Pulmonary artery endothelial cell (primary cell): ENCODE data around the gene MS4A6E. TPM values are rescaled to one million over a fixed set of nuclear protein-coding genes. Genes with fewer than 3 reads are reported as not detected.
"Not testable (repeated sequence)": the region's sequence is repeated elsewhere in the genome, so short reads cannot be mapped to it uniquely, and the experiment has no call there.

Experiments used
- DNase-seq: peaks from one replicate; pipeline ENCODE4 v3.0.0-alpha.2; 2011; ENCODE audit warnings: low read depth, low spot score
- total RNA-seq: library from RNA; depleted of rRNA; stranded (reverse); fragments of >200 nt; gene quantifications from 2 replicates; pipeline ENCODE4 v1.2.3, GENCODE V29; 2014

Gene MS4A6E
- total RNA-seq, 1 donor from 2014 or later, result not detected

DNA sequence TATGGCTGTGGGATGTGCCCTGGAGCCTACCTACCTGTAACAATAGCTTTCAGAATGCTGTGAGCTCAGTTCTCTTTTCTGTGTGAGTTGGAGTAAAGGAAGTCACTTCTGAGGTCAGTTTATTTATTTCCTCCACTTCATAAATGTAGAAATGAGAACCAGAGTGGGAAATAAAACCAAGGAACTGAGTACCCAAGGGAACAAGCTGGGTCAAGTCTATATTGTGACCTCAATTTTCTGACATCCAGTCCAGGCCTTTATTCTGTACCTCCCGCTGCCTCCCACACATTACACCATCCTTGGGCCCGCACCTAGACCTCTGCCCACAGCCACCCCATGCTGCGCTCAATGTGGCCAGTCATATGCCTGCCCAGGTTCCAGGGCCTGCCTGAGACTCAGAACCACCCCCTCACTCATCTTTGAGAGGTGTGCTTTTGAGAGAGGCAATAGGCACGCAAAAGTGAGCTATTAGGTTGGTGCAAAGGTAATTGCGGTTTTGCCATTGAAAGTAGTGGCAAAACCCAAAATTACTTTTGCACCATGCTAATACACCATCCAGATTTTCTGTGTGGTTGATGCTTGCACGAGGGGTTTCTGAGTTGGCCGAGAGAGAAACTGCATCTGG lies 9.8 kb downstream of the MS4A6E start:
- no peak for DNase-seq

DNA sequence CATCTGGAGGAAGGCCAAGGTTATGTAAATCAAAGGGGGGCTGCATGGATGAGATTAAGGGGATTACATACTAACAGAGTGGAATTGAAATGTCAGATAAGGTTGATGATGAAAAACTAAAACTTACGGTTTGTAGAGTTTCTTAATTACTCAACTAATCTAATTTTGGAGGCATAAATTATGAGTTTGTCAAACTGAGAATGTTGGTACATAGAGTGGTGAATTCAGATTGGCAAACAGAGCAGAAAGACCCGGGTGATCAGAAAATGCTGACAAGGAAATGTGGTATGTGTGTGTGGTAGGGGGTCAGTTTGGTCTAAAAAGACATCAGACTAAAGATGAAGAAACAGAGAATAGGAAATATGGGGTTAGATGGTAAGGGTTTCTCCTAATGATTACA lies 11.0 kb downstream of the MS4A6E start:
- no peak for DNase-seq

DNA sequence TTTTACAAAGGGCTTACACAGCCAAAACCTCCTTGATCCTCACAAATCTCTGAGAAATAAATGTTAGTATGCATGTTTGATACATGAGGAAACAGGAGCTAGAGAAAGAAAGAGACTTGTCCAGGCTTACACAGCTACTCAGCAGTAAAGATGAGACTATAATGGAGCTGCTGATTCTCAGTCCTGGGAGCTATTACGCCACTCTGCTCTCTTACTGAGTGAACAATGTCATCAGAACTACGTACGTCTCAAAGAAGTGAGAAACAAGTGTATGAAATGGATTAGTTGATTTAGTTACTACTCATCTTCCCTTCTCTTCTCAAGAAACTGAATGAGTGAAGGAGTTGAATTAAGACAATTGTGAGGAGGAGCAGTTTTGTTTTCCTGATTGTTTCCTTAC lies 12.3 kb downstream of the MS4A6E start:
- DNase-seq, result no peak

DNA sequence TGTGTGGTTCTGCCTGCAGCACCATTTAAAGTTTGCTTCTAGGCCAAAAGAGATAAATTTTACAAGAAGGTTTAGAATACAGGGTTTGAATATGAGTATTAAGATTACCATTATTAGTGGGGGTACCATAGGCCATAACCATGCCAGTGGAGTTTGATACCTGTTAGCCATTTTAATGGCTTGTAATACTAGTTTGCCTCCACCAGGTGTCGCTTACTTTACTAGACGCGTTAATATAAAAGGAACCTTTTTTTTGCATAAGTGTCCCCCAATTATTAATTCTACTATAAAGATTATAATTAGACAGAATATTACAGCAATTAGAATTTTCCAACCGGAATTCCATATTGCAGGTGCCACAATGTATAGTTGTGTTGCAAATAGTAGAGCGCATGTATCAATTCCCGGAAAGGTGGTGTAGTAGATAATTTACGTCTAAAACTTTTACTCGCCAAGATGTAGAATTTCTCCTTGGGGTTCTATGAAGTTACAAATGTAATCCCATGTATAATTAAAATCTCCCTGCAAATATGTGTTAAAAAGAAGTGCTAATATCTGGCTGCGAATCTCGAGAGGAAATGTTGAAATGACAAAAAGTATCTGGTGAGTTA lies 16.1 kb downstream of the MS4A6E start:
- DNase-seq, result no peak

DNA sequence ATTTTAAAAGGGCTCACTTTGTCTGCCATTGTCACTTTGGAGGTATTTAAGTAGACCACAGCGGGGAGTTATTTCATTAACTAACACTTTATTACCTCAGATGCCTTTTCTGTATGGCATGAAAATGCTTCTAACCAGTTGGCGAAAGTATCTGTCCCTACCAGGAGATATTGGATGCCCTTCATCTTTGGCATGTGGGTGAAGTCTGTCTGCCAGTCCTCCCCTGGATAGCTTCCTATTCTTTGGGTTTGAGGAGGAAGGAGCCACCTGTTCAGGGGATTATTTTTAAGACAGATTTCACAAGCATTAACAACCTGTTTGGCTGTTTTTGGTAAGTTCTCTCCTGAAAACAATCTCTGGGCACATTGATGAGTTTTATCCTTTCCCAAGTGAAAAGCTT lies 17.1 kb downstream of the MS4A6E start:
- DNase-seq, result no peak

DNA sequence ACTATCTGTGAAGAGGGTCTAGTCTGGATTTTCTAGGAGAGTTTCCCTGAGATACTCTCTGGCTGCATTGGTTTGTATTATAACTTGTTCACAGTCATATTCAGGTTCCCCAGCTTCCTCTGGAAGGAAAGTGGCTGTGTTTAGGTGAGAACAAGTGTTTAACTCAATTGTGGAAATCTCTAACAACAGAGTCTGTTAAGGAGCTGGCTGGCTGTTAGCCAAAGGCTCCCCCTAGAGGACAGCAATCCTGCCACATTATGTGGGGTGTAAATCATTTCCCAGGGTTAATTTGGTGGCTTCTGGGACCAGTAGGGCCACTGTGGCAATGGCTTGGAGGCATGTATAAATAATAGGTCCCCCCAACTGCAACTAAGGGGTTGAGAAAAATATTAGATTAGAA lies 18.4 kb downstream of the MS4A6E start:
- no peak for DNase-seq

DNA sequence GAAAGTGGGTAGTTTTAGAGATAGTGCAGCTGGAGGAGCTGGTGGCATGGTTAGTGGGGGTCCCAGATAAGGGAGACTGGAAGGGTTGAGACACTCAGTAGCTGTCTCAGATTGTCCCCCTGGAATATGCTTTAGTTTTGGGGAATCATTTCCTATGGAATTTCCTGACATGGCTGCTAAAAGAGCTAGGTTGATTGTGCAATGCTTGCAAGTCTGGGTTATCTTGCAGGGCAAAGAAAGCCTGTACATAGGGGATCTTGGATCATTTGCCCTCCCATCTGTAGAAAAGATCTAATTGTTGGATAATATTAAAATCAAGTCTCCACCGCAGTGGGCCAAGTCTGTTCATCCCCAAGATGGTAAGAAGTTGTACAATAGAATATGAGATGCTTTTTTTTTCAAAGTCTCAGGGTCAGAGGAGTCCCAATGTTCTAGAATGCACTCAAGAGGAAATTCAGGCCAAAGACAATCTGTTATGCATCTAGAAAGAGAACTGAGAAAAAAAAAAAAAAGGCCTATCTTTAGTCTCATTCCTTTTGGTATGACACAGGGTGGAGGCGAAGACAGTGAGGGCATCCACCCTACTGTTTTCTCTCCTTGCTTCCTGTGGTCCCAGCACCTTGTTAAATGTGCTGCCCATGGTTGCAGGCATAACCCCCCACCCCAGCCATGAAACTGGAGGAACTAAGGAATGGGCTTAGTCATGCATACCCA lies 20.2 kb downstream of the MS4A6E start:
- no peak for DNase-seq

DNA sequence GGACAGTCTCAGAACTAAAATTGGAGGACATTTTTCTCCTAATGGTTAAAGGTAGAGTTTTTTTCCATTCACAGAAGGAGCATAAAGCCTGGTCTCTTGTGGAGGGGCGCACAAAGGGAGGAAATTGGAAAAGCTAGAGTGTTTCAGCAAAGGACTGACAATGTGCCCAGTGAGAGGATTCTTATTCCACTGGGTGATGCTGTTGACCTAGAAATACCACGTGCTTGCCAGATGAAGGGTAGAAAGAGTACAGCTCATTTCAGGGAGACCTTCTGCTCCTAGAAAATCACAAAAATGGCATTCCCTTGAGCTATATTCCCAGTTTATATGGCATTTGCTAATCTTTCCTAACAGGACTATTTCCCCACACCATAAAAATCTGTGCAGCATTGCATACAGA lies 21.1 kb downstream of the MS4A6E start:
- DNase-seq, result no peak

DNA sequence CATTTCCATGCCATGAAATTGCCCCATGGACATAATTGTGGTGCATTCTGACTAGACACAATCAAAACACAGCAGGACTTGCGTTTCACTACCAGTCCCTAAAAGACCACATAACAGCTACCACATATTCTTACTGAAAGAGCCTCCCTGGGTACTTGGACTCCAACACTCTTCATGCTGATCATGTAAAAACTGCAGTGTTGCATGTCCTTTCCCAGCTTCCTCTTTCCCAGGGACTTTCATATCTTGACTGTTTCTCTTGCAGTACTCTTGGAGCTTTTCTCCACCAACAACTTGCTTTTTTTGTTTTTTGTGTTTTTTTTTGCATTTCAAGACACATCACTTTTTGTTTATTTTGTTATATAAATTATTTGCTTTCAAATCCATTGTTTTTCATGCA lies 22.9 kb downstream of the MS4A6E start:
- no peak for DNase-seq

DNA sequence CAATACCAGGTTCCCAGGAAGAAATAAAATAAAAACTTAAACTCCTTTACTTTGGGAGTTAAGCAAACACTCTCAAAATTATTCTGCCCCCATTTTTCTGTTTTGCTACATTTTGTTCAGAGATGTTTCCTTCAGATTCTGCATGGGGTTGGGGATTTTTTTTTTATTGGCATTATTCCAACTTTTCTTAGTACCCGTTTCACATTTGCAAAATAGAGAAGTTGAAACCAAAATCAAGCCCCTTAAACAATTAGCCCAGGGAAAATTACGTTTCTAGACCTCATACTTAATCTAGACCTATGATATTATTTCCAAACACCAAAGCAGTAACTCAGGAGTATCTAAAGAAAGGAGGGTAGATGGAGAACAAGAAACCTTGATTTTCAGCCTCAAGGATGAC lies 30.7 kb downstream of the MS4A6E start:
- no peak for DNase-seq

DNA sequence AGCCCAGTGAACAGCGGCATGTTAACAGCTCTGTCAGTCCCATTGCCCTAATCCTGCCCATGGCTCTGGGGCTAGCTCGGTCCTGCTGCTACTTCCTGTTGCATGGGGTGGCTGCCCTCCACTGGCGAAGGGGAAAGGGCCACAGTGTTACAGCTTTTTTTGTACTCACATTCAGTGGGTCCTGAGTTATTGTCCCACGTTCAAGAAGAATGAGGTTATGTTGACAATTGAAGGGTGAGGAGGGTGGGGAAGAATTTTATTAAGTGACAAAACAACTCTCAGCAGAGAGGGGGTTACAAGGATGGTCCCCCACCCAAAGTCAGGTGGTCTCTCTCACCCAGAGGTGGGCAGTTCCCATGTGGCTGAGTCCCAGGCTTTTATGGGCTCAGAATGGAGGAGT lies 33.6 kb downstream of the MS4A6E start:
- DNase-seq, result no peak

DNA sequence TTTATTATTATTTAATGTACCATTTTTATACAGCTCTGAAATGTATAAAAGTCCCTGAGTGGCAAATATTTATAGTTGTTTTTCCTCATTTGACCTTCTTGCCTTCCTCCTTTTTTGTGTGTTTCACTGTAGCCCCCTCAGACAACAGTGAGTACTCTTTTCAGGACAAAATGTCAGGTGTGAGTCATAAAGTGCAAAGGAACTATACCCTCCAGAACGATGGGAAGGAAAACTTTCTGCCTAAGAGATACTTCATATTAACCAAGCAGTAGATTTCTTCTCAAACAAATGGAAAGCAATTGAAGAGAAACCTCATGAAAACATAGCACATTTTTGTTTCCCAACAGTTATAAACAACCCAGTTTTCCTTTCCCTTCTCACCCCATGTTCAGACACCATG lies 35.2 kb downstream of the MS4A6E start:
- no peak for DNase-seq

DNA sequence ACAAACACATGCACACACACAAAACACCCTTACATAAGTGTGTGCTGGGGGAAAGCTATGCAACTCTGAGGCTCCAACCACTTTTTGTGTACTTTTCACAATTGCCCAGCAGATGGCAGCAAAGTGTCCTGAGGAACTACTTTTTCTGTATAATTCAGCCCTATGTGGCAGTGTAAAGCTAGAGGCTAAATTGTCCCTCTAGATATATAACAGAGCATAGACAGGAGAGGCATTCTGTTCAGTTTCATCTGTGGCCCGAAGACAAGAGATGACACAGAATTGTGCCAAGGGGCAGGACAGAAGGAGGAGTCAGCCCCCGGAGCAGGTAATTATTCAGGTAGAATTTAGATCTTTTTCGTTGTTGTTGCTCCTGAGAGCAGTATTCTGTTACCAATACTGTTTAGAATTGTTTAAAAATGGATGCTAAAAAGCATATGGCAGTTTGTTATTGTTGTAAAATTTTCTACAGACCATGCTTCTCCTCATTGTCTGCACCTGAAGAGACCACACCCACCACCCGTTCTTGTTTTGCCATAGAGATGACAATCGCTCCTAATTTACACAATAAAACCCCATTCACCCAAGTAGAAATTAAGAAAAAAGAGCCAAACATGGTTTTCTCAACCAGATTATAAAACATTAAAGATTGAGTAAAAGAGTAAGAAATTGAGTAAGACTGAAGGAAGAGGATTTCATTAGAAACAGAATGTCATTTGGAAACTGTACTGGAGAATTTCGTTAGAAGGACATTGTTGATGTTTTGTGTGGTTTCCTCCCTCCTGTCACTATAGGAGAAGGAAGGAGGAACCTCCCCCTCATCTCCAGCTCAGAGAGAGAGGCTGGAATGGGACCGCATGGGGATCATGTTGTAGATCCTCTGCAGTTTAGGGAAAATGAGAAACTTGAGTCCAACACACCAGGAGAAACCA lies 36.8 kb downstream of the MS4A6E start:
- peak; percentile 15 for DNase-seq

DNA sequence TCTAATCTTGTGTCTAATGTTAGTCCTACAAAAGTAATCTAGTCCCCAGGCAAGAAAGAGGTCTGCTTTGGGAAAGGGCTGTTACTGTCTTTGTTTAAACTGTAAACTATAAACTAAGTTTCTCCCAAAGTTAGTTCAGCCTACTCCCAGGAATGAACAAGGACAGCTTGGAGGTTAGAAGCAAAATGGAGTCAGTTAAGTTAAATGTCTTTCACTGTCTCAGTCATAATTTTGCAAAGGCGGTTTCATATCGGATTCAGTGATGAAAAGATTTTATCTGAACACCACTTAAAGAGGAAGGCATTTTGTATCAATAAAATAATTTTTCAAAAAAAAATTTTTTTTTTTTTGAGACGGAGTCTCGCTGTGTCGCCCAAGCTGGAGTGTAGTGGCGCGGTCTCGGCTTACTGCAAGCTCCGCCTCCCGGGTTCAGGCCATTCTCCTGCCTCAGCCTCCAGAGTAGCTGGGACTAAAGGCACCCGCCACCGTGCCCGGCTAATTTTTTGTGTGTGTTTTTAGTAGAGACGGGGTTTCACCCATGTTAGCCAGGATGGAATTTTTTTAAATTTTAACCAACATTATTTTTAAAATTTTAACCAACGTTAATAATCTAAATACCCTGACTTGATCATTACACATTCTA lies 39.3 kb downstream of the MS4A6E start:
- not testable (repeated sequence) for DNase-seq

DNA sequence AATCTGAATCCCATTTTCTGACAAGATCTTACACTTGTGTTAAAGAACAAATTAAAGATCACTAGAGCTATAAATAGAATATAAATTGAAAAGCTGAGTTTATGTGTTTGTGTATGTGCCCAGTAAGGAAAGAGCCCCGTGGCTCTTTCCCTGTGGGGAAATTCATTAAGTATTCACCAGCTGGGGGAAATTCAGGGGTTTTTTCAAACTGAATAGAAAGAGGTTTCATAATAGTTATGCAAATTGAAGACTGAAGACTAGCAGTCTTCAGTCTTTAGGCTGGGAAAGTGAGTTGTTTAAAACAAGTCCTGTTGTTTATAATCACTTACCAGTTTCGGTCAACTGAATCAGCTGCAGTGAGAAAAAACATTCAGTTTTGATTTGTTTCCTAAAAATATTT lies 40.0 kb downstream of the MS4A6E start:
- no peak for DNase-seq

DNA sequence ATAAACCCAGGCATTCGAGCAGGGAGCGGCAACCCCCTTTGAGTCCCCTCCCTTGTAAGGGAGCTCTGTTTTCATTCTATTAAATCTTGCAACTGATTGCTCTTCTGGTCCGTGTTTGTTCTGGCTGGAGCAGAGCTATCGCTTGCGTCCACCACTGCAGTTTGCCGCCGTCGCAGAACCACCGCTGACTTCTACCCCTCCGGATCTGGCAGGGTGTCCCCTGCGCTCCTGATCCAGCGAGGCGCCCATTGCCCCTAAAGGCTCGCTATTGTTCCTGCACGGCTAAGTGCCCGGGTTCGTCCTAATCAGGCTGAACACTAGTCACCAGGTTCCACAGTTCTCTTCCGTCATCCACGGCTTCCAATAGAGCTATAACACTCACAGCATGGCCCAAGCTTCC lies 40.8 kb downstream of the MS4A6E start:
- DNase-seq, result no peak

DNA sequence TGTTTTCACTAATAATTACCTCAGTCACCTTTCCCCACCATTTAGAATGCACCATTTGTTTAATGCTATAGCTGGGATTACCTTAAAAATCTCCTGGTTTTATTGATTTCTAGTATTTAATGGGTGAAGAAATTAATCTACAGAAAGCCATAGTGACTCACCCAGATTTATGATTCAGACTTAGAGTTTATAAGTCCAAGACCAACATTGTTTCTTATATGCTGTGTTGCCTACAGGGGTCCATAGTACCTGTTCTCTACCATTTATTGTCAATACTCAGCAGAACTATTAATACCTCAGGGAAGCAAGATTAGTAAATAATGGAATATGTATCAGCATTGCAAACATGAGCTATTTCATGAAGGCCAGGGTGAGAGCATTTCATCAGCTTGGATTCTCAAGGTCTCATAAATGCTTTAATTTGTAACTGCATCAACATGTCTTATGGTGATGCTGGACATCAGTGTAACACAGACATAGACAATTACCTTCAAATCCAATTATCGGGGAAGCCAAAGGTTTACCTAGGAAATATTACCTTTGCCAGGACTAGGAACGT lies 43.3 kb downstream of the MS4A6E start:
- no peak for DNase-seq

DNA sequence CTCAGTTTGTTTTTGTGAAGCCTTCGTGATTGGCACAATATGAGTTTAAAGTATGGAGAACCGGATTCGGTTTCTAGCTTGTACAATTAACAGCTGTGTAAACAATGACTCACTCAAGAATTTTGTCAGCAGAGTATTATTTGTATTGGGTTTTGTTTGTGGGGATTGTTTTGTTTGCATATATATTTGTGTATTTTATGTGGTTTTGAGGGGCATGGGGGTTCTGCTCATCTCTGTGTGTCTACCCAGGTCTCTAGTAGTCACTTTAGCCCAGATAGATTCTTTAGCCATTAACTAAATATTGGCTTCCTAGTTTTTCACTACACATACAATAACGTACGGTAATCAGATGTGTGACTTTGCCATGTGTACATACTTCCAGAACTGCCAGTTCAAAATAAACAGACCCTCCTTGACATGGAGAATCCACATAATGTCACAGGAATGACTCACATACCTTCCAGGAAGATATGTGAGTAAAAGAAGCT lies 43.8 kb downstream of the MS4A6E start:
- peak; percentile 20 for DNase-seq

DNA sequence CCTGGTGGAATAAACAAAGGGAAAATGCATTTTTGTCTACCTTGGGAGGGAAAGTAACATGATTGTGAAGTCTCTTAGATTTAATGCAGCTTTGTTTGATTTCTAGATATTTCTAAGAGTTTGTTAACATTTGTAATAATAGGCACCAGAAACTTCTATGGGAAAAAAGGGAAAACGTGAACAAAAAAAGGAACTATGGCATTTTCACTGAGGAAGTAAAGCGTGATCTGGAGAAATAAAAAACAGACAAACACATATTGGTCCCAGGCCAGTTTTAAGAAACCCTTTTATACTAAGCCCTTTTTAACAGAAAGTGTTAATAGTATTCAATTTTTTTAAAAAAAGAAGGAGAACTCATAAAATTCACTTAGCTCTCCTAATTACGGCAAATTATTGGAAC lies 44.3 kb downstream of the MS4A6E start:
- no peak for DNase-seq

DNA sequence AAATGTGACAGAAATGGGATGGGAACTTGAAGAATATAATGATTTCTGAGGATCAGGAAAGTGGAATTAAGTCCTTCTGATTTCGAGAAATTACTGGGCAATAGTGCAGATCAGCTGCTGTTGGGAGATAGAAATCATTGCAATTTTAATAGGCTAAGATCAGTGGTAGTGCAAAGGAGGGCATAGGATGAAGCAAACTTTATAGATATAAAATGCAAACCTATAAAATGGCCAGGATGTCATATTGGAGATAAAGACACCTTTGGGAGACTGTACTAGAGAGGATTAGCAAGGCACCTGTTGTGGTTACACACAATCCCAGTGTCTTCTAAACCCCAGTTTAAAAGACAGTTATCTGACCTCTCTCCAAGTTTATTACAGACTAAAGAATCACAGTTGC lies 44.8 kb downstream of the MS4A6E start:
- no peak for DNase-seq

DNA sequence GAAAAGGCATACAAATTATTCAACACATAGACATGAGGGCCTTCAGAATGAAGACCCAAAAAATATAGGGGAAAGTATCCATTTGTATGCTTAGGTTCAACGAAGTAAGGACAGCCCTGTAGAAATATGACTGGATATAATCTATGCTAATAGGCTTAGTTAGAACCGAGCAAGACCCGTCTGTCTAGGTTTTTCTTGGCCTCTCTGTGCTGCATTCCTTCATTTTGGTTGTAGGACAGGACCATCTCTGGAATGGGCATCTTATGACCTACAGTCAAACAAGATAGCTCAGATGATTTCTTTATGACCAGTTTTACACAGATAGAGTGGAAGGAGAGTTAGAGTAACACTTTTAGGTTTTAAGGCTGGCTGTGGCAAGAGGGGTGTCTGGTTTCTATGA lies 45.7 kb downstream of the MS4A6E start:
- DNase-seq, result no peak
